Activated naive CD8-positive, alpha-beta T cell treated with anti-CD3 and anti-CD28 coated beads, Interleukin-2, amount 50 U/mL, for 16 hours (primary cell): Measurements from ENCODE around the gene ADAMTSL5.

Experiments used
- DNase-seq: peaks from one replicate; pipeline ENCODE4 v3.0.0-alpha.2; 2020; ENCODE audit warnings: low read depth, low spot score

The ADAMTSL5 gene

DNA sequence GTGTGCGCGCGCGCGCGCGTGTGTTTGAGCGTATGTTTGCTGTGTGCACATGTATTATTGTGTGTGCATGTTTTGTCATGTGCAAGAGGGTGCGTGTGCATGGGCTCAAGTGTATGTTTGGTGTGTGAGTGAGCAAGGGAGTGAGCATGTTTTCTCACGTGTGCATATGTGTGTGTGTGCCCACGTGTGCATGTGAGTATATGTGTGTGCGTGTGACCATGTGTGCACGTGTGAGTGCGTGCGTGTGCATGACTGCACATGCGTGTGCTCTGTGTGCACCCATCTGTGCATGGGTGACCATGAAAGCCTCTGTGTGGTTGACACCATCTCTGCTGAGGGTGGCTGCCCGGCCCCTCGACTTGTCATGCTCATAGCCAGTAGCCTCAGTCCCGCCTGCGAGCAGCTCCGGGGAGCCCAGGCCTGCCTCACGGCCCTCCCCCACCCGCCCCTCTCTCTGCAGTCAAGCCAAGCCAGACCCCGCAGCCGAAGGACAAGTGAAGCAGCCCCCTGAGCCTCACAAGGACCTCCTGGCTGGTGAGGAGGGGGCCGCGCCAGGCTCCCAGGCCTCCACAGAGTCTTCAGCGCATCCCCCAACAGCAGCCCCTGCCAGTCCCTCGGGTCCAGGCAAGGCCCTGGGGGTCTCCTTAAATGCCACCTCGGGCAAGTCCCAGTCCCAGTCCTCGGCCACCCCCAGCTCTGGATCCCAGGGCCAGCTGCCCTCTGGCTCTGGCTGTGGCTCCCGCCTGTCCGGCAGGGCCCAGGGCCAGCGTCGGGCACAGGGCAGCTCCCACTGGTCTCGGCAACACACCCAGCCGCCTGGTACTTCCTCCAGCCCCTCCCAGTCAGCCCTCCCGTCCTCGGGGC lies 15.9 kb downstream of the ADAMTSL5 start:
- DNase-seq = no peak

DNA sequence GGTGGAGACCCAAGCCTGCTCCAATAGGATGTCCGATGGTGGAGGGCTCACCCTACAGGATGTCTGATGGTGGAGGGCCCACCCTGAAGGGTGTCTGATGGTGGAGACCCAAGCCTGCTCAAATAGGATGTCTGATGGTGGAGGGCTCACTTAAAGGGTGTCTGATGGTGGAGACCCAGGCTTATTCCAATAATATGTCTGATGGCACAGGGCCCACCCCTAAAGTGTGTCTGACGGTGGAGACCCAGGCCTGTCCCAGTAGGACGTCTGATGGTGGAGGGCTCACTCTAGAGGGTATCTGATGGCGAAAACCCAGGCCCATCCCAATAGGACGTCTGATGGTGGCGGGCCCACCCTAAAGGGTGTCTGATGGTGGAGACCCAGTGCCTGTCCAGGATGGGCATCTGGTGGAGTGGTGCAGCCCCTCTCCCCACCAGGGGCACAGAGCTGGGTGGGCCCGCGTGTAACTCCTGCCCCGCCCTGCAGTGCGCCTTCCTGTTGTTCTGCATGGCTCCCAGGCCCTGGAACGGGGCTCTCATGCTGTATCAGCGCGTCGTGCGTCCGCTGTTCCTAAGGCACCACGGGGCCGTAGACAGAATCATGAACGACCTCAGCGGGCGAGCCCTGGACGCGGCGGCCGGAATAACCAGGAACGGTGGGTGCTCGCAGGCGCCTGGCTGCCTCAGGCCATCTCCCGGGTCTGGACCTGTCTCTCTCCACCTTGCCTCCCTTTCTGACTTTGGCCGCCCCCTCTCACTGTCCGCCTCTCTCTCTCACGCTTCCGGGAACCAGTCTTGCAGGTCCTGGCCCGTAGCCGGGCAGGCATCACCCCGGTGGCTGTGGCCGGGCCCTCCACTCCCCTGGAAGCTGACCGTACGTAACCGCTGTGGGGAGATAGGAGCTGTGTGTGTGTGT lies 16.8 kb downstream of the ADAMTSL5 start:
- no peak for DNase-seq

DNA sequence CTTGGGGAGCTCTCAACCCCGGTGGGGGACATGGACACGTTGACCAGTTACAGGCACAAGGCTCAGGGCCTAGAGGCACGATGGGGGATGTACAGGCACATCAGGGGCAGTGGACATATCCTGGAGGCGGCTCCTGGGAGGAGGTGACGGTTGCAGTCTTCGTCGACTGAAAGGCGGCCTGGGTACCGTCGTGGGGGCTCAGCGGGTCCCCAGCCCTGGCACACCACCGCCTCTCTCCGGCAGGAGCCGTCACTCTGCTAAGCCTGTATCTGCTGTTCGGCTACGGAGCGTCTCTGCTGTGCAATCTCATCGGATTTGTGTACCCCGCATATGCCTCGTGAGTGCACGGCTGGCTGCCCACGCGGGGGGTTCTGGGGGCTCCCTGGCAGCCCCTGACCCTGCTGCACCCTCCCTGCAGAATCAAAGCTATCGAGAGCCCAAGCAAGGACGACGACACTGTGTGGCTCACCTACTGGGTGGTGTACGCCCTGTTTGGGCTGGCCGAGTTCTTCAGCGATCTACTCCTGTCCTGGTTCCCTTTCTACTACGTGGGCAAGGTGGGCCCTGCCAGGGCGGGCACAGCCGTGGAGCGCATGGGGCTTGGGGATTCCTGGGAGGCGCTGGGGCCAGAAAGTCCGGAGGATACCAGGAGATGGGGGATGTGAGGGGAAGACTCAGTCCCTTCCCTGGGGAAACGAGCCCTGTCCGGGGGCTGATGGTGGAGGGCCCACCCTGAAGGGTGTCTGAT lies 17.6 kb downstream of the ADAMTSL5 start:
- DNase-seq = no peak

DNA sequence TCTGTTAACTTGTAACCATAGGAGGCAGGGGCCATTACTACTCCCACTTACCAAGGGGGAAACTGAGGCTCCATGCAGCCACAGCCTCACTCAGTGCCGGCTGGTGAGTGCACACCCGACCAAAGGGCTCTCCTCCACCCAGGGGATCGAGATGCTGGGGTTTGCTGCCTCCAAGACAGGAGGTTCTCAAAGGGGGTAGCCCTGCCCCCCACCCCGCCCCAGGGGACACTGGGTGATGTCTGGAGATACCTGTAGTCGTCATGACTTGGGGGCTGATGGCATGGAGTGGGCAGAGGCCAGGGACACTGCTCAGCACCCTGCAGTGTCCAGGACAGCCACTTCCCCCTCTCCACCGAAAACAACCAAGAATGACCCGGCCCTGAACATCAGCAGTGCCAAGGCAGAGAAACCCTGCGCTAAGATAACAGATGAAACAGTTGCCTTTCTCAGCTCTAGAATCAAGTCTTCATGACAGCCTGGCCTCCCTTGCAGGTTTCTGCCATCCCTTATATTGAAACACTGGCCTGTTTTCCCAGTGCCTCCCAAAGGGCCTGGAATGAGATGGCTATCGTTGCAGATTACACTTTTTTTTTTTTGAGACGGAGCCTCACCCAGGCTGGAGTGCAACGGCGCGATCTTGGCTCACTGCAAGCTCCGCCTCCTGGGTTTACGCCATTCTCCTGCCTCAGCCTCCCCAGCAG lies 18.6 kb downstream of the ADAMTSL5 start:
- DNase-seq = no peak

DNA sequence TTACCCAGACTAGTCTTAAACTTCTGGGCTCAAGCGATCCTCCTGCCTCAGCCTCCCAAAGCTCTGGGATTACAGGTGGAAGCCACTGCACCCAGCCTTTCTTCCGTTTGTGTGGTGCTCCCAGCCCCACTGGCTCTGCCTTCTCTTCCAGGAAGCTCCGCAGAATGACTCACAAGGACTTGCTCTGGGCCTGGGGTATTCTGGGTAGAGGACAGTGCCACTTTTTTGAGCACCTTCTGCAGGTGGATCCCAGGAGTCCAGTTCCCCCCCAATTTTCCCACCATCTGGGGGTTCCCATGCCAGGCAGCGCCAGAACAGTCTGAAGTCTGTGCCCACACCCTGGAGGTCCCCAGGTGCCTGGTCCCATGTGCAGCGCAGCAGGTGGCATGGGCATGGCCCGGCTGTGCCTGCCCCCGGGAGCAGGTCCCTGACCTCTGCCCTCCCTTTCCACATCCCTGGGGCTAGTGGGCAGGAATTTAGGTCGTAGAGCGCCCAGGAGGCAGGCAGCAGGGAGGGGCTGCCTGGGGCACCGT lies 20.3 kb downstream of the ADAMTSL5 start:
- DNase-seq = no peak

DNA sequence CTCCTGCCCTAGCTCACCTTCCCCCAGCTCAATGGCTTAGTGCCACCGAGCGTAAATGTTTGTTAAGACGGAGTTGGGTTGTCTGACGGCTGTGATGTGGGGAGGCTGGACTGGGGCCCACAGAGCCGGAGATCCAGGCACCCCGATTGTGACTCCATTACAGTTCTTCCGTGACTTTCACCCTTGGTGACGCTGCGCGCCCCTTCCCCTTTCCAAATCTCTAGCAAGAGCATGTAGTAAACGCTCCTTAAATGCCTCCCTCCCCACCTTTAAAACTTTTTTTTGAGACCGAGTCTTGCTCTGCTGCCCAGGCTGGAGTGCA lies 21.0 kb downstream of the ADAMTSL5 start:
- no peak for DNase-seq

DNA sequence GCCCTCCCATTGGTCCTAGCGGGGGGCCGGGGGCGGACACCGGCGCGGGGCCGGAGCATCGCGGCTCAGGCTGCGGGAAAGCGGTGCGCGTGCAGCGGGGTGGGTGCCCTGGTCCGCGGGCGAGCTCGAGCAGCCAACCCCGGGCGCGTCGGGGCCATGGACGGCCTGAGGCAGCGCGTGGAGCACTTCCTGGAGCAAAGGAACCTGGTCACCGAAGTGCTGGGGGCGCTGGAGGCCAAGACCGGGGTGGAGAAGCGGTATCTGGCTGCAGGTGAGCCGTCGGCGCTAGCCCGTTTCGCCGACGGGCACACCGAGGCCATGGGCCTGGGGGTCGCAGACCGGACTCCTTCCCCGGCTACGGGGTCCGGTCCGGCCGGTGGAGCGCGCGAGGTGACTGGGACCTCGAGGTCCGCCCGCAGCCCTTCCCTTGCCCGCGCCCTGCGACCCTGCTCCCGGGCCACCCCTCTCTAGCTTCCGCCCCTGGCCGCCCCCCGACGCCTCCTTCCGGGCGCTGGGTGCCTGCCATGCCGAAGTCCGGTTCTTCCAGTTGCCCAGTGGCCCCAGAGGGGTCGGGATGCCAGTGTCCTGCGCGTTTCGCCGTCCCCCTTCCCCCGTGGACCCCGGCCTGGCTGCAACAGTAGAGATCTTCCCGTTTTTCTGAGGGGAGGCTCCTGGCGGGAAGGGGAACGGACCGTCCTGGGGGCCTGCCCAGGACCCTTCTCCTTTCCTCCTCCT lies 21.5 kb downstream of the ADAMTSL5 start, which contains the start of gene REEP6:
REEP6 (plus strand) TSS at position 68 of the 735 bp plus-strand sequence; CDS start at position 157, 89 bp downstream.
- no peak for DNase-seq

DNA sequence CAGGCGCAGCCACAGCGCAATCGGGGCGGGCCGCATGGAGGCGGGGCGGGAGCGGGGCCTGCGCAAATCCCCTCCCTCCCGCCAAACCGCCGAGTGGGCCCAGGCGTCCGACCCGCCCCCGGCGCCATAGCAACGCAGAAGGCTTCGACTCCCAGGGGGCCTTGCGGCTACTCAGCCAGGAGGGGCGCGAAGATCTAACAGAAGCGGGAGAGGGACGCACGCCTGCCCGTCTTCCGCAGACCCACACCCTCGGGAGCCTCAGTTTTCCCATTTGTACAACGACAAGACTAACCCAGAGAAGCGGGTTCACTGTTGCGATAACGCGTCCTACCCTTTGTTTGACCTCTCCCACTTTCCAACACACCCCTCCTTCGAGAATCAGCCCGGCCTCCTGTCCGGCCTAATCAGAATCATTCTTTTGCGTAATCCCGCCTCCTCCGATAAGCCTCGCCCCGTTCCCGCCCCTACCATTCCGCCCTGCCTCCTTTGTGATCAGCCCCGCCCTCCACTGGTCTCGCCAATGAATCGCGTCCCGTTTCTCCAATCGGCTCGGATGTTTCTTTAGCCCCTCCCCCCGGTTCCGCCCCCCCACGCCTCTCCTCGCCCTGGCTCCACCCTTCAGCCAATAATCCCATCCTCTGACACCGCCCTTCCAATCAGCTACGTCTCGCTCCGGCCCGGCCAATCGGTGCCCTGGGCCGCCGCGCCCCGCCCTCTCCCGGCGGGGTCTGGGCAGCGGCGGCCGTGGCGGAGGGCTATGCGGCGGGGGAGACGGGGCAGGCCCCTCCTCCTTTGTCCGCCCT lies 22.3 kb downstream of the ADAMTSL5 start, which contains the start of gene PCSK4:
PCSK4 (minus strand) TSS at position 40 of the 803 bp plus-strand sequence; CDS start at position 36, 4 bp downstream.
- DNase-seq = peak; percentile 96

DNA sequence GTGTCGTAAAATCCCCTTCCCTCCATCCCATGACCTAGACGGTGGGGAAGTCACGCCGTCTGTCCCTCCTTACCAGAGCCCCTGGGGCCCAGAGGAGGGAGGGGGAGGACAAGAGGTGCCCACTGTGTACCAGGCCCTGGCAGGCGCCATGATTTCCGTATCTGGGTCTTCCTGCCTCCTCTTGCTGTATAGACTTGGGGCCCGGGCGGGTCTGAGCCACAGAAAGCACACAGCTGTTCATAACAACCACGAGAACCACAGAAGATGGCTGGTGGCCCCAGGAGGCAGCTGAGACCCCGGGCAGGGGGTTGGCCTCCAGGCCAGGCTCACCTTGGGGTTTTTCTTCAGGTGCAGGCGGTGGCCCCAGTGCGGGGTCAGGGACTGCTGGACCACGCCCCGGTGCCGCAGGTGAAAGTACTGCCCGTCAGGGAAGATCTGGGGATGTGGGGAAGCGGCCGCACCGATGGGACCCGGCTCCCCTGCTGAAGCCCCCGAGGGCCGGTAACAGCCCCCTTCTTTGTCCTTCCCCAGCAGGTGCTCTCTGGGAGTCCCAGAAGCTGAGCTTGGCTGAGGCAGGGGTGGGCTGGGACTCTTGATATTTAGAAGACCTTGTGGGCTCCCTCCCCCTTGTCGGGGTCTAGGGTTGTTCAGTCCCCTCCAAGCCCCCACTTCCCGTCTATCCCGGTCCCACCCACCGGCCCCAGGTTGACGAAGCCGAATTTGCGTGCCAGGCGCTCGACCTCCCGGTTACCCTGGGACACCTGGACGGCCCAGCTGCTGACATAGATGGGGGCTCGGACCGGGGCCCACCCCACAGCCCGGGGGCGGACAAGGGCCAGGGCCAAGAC lies 23.1 kb downstream of the ADAMTSL5 start:
- DNase-seq = no peak

DNA sequence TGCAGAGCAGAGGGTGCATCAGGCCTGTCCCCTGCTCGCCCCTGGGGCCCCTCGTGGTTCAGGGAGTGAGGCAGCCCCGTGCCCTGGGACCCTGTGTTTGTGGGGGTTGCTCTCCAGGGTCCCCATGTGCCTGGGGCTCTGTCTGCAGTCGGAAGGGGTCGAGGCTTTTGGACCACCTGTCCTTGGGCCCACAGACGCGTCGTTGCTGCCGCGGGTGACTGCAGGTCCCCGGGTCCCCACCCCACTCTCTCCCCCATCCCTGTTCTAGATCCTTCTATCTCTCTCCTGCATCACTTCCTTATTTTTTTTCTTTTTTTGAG lies 24.6 kb downstream of the ADAMTSL5 start:
- DNase-seq = no peak

DNA sequence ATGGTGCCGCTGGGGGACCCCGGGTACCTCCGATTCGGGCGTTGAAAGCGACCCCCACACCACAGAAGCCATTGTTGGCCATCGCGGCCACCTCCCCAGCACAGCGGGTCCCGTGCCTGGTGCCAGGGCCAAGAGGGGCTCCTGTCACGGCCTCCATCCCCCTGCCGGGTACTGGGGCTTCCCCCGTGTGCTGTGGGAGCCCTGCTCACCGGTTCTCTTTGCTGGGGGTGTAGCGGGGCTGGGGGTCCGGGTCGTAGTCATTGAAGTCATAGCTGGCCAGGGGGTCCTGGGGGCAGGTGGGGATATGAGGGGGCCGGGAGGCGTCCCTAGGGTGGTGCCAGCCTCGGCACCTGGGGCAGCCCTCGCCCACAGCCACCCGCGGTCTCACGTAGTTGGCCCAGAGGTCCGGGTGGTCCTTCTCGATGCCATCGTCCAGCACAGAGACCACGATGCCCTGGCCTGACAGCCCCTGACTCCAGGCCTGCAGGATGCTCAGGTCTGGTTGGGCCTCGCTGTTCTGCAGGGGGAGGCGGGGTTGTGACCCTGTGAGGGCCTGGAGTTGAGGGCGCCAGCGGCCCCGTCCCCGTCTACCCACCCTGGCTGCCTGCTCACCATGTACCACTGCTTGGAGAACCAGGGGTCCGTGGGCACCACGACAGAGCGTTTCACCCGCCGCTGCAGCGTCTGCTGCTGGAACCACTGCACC lies 25.1 kb downstream of the ADAMTSL5 start:
- DNase-seq = no peak

DNA sequence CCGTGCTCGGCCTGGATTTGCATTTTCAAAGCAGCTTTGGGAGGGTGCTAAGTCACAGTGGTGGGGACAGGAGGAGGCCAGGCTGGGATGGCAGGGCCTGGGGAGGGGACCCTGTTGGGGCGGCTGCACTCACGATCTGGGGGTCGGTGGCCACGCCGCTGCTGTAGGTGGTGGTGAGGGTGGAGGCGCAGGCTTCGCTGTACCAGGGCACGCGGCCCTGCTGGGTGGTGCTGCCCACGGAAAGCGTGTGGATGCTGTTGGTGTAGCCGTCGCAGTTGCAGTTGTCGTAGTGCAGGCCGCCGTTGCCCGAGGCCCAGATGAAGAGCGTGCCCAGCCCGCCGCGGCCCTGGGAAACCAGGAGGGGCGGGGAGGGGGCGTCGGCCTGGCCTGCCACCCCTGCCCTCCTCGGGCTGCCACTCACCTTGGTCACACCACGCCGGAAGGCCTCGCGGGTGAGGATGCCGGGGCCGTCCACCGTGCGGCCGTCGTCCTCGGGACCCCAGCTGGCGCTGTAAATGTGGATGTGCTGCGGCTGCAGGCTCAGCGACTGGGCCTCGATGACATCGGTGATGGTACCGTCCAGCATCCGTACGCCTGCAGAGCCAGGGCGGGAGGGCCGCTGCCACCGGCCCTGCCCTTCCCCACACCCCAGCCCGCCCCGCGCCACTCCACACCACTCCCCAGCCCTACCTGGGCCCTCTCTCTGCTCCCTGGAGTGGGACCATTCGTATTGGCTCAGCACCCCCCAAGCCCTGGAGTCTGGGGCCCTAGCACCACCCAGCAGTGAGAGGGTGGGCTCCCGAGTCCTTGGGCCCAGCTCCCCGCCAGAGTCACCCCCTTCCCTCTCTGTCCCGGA lies 25.9 kb downstream of the ADAMTSL5 start:
- DNase-seq = no peak

DNA sequence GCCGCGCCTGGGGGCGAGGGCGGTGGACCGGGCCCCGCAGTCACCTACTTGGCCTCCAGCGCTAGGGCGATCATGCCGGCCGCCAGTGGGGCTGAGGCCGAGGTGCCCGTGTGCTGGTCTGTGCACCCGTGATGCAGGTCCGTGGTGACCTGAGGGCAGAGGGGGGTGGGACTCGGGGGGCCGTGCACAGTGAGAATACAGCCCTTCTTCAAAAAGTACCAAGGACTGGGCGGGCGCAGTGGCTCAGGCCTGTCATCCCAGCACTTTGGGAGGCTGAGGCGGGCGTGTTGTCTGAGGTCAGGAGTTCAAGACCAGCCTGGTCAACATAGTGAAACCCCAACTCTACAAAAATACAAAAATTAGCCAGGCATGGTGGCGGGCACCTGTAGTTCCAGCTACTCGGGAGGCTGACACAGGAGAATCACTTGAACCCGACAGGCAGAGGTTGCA lies 28.8 kb downstream of the ADAMTSL5 start:
- no peak for DNase-seq

DNA sequence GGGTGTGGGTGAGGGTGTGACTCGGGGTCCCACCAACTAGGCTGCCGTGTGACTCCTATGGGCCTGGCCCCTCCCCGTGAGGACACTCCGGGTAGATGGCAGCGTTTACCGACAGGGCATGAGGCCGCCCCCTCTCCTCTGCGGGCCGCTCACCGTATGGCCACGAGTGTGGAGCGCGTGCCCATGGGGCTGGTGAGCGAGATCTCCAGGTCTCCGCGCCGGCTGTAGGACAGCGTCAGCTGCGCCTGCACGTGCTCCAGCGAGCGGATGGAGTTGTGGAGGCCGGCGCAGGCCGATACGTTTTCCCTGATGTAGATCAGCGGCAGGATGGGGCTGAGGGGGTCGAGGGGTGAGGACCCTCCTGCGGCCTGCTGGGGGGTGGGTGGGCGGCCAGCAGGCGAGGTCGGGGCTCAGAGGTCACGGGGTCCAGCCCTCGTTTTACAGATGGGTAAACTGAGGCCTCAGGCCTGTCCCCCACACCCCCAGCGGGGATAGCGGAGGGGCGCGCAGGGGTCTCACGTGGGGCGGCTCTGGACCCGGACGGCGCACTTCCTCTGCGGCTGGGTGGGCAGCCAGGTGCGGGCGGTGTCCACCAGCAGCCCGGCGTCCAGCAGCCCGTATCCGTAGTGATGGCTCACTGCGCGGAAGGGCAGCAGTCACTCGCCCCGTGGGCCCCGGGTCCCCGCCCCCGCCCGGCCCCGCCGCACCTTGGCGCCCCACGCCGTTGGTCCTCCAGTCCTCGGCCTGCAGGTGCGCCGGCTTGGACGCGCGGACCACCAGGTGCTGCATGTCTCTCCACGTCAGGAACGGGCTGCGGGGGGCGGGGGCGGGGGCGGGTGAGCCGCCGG lies 29.5 kb downstream of the ADAMTSL5 start:
- DNase-seq = no peak

DNA sequence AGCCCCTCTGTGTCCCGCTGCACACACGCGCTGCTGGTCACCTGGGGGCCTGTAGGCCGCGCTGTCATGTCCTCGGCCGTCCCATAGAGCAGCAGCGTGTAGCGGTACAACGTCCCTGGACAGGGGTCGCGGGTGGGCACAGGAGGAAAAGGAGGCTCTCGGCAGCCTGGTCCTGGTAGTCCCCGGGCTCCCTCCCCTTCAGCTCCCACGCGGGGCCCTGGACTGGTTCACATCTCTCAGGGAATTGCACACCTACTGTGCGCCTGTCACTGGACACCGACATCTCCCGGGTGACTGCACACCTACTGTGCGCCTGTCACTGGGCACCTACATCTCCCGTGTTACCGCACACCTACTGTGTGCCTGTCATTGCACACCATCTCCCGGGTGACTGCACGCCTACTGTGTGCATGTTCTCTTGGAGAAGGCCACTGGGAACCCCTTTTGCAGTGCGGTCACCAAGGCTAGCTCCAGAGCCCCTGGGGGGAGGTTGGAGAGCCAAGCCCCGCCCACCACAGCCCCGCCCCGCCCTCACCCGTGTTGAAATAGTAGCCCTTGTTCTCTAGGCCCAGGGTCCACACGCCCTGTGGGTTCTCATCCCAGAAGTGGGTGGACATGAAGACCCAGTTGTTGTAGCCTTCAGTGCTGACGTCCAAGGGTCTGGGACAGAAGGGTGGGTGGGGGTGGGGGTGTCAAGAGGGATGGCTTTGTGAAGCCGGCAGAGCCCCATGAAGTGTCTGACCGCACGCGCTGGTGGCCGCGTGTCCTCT lies 30.3 kb downstream of the ADAMTSL5 start:
- no peak for DNase-seq
